Hepatocyte (in vitro differentiated cells): Measurements from ENCODE around the gene WTAP.

Experiments
- CTCF ChIP-seq: fragments of 200-600 bp; sonication (generic); IDR thresholded peaks from 2 replicates; pipeline ENCODE4 v1.5.1; 2016; ENCODE audit warnings: antibody characterized with exemption, mild to moderate bottlenecking; ENCODE audit not compliant: poor library complexity
- EZH2 ChIP-seq: fragments of 200-600 bp; sonication (generic); IDR thresholded peaks from 2 replicates; pipeline ENCODE4 v1.6.1; 2016; ENCODE audit warnings: antibody characterized with exemption, mild to moderate bottlenecking, borderline replicate concordance
- EZH2phosphoT487 ChIP-seq: fragments of 200-600 bp; sonication (generic); IDR thresholded peaks from one replicate; pipeline ENCODE4 v1.6.1; 2018; ENCODE audit warnings: antibody characterized with exemption, mild to moderate bottlenecking, low read depth, moderate library complexity; ENCODE audit not compliant: unreplicated experiment, severe bottlenecking

DNA sequence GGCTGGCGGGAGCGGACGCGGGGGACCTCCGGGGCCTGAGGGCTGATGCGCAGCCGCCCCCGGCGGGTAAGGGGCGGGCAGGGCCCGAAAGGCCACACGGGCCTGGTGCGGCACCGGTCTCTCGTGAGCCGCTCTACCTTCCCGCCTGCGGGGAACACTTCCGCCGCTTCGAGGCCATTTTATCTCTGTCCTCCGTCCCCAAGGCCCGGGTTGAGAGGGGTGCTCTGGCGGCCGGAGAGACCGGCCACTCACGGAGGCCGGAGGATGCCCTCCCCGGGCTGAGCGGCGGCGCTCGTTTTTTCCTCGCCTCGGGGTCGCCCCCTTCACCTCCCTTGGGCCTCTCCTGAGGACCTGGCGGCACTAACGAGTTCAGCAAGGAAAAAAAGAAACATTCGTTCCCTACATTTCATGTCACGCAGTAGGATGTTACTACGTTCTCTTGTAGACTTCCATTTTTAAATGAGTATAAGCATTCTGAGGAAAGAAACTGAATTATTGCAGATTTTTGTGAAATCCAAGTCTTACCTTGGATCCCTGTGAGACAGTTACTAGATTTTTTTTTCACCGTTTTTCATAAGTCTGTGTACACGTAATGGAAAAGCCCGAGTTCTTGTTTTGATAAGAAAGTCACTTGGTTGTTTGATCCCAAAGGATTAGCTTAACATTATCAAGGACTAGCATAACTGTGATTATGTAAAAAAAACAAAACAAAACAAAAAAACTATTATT is 575 bp downstream of the WTAP start:
- TF ChIP-seq CTCF (no peak), EZH2 (no peak), EZH2phosphoT487 (no peak)
